A549 (cell line): ENCODE results near the gene OTOP1. TPM values are rescaled to one million over a fixed set of nuclear protein-coding genes. Genes with fewer than 3 reads are reported as not detected.

Experiments
- ATAC-seq, 2 experiments: fragments of 200-7000 bp in 1 of 2; fragments of >200 bp in 1 of 2; cut with Nextera tagmentation in 1 of 2; cut with Tn5 transposase in 1 of 2; 3 replicates each; pipeline versions ENCODE4 v1.8.0 to v1.9.1; 2018 to 2020; ENCODE audit warnings: mild to moderate bottlenecking in 1 of 2, moderate library complexity in 1 of 2
- CTCF ChIA-PET: fragments of 300-600 bp; sonication (Branson Sonifier 250); formaldehyde crosslinking; extraction: SDS; loops from one replicate; lab custom pipeline; 2021; ENCODE audit warnings: antibody characterized with exemption, inconsistent platforms; lab: Yijun Ruan, JAX
- POLR2A ChIA-PET: fragments of 350-600 bp; formaldehyde crosslinking; extraction: SDS; loops from one replicate; lab custom pipeline; 2021; ENCODE audit warnings: antibody characterized with exemption, inconsistent platforms; lab: Yijun Ruan, JAX
- DNase-seq, 2 experiments: peaks; one replicate each; pipeline versions ENCODE4 v3.0.0 to v3.0.0-alpha.2; 2011 to 2016; ENCODE audit warnings: low read depth in 1 of 2, low spot score in 1 of 2
- FAIRE-seq: peaks from 2 replicates; lab custom pipeline; 2011; peaks lifted over from hg19 to GRCh38; lab: Jason Lieb, UNC
- H3K27ac ChIP-seq, 2 experiments: fragments of >200 bp; sonication (Bioruptor Twin); formaldehyde crosslinking; 3 replicates each; pipeline ENCODE4 v1.5.1; 2016 to 2017
- H3K4me1 ChIP-seq: fragments of >200 bp; sonication (Bioruptor Twin); formaldehyde crosslinking; 3 replicates; pipeline ENCODE4 v1.6.1; 2016
- H3K4me2 ChIP-seq: fragments of >200 bp; sonication (Bioruptor Twin); formaldehyde crosslinking; 3 replicates; pipeline ENCODE4 v1.6.1; 2016
- H3K4me3 ChIP-seq: fragments of >200 bp; sonication (Bioruptor Twin); formaldehyde crosslinking; 3 replicates; pipeline ENCODE4 v1.5.1; 2016
- H3K9me3 ChIP-seq: fragments of >200 bp; sonication (Bioruptor Twin); formaldehyde crosslinking; 3 replicates; pipeline ENCODE4 v1.6.1; 2016
- CHD2 ChIP-seq: fragments of 150-350 bp; IDR thresholded peaks from 2 replicates; pipeline ENCODE4 v1.6.1; 2014; ENCODE audit warnings: low read length; ENCODE audit not compliant: partially characterized antibody
- CHD4 ChIP-seq: fragments of 200-600 bp; sonication (generic); IDR thresholded peaks from 2 replicates; pipeline ENCODE4 v1.6.1; 2016; ENCODE audit warnings: antibody characterized with exemption, mild to moderate bottlenecking, borderline replicate concordance
- EHF ChIP-seq: fragments of 250-450 bp; sonication (Bioruptor Pico); IDR thresholded peaks from 2 replicates; pipeline ENCODE4 v1.5.0; 2020; ENCODE audit warnings: mild to moderate bottlenecking
- ESRRA ChIP-seq: fragments of 150-350 bp; IDR thresholded peaks from 2 replicates; pipeline ENCODE4 v1.6.1; 2014; ENCODE audit warnings: mild to moderate bottlenecking, low read length, borderline replicate concordance
- FOSB ChIP-seq: fragments of 250-450 bp; sonication (Bioruptor Pico); IDR thresholded peaks from 2 replicates; pipeline ENCODE4 v1.5.0; 2020; ENCODE audit warnings: mild to moderate bottlenecking, moderate library complexity
- FOSL2 ChIP-seq, 2 experiments: fragments of 450-650 bp in 1 of 2; fragments of >200 bp in 1 of 2; sonication (Bioruptor Twin) in 1 of 2; formaldehyde crosslinking; IDR thresholded peaks; 2 replicates each; pipeline versions ENCODE4 v1.5.0 to v1.6.1; 2016 to 2020; ENCODE audit warnings: mild to moderate bottlenecking in 1 of 2, moderate library complexity in 1 of 2
- HOXA7 ChIP-seq: fragments of 250-450 bp; sonication (Bioruptor Pico); IDR thresholded peaks from 2 replicates; pipeline ENCODE4 v1.5.0; 2020; ENCODE audit warnings: mild to moderate bottlenecking, moderate library complexity
- HOXB13 ChIP-seq: fragments of 250-450 bp; sonication (Bioruptor Pico); IDR thresholded peaks from 2 replicates; pipeline ENCODE4 v1.5.0; 2020; ENCODE audit warnings: low read depth, mild to moderate bottlenecking, moderate library complexity
- HOXB5 ChIP-seq: fragments of 250-450 bp; sonication (Bioruptor Pico); IDR thresholded peaks from 2 replicates; pipeline ENCODE4 v1.5.0; 2020; ENCODE audit warnings: mild to moderate bottlenecking, moderate library complexity
- JUN ChIP-seq, 2 experiments: fragments of >200 bp; sonication (Bioruptor Twin); formaldehyde crosslinking; IDR thresholded peaks; 2 replicates in 1 of 2; 3 replicates in 1 of 2; pipeline ENCODE4 v1.6.1; 2016 to 2017
- NPAS2 ChIP-seq: fragments of 250-450 bp; sonication (Bioruptor Pico); IDR thresholded peaks from 2 replicates; pipeline ENCODE4 v1.8.0; 2022; ENCODE audit warnings: mild to moderate bottlenecking, moderate library complexity, borderline replicate concordance
- NR3C1 ChIP-seq: fragments of >200 bp; sonication (Bioruptor Twin); formaldehyde crosslinking; IDR thresholded peaks from 3 replicates; pipeline ENCODE4 v1.6.1; 2017
- RFX5 ChIP-seq: fragments of 450-650 bp; IDR thresholded peaks from 2 replicates; pipeline ENCODE4 v1.7.1; 2014; ENCODE audit warnings: antibody characterized with exemption, mild to moderate bottlenecking, moderate library complexity
- TP53 ChIP-seq: fragments of 250-450 bp; sonication (Bioruptor Pico); IDR thresholded peaks from 2 replicates; pipeline ENCODE4 v1.5.0; 2021; ENCODE audit warnings: mild to moderate bottlenecking, moderate library complexity
- ZC3H11A ChIP-seq: fragments of 450-650 bp; IDR thresholded peaks from 2 replicates; pipeline ENCODE4 v1.6.1; 2014; ENCODE audit warnings: antibody characterized with exemption, mild to moderate bottlenecking
- ZSCAN20 ChIP-seq: fragments of 250-450 bp; sonication (Bioruptor Pico); IDR thresholded peaks from 2 replicates; pipeline ENCODE4 v1.8.0; 2022; ENCODE audit warnings: mild to moderate bottlenecking, moderate library complexity
- WGBS: methylation state at CpG from one replicate; pipeline ENCODE4 v1.1.6; 2017; ENCODE audit errors: missing lambda C conversion rate; 5-methylcytosine and 5-hydroxymethylcytosine counted together
- polyA plus RNA-seq, 4 experiments: library from polyadenylated mRNA; depleted of rRNA in 3 of 4; stranded (reverse); fragments of >200 nt; fragmentation: RNase III in 1 of 4; extraction: RNeasy Plus Mini Kit Qiagen cat#74134 plus additional on column Dnase treatment in 1 of 4; gene quantifications; 2 replicates in 3 of 4; 3 replicates in 1 of 4; pipeline ENCODE4 v1.2.3, GENCODE V29; 2011 to 2017
- TF ChIP-seq, protein P1 (sequence below): fragments of 450-650 bp; IDR thresholded peaks from 2 replicates; pipeline ENCODE4 v1.6.1; 2014; ENCODE audit warnings: antibody characterized with exemption
- TF ChIP-seq, protein P2 (sequence below): fragments of 200-600 bp; sonication (generic); IDR thresholded peaks from 2 replicates; pipeline ENCODE4 v1.6.1; 2016; ENCODE audit warnings: antibody characterized with exemption, mild to moderate bottlenecking, moderate library complexity
- TF ChIP-seq, protein P3 (sequence below): fragments of >200 bp; sonication (Bioruptor Twin); formaldehyde crosslinking; IDR thresholded peaks from 3 replicates; pipeline ENCODE4 v1.6.1; 2016
- TF ChIP-seq, protein P4 (sequence below): fragments of 250-450 bp; sonication (Bioruptor Pico); IDR thresholded peaks from 2 replicates; pipeline ENCODE4 v1.5.0; 2021; ENCODE audit warnings: mild to moderate bottlenecking, moderate library complexity, borderline replicate concordance
- TF ChIP-seq, protein P5 (sequence below): IDR thresholded peaks from 2 replicates; pipeline ENCODE4 v1.6.1; 2012; ENCODE audit warnings: low read depth, borderline replicate concordance
- TF ChIP-seq, protein P6 (sequence below): fragments of 150-350 bp; IDR thresholded peaks from 2 replicates; pipeline ENCODE4 v1.6.1; 2014; ENCODE audit warnings: low read depth, mild to moderate bottlenecking, low read length

OTOP1 gene
- polyA plus RNA-seq, 2 of the 4 experiments (the other 2 are of a cell fraction) = not detected

DNA sequence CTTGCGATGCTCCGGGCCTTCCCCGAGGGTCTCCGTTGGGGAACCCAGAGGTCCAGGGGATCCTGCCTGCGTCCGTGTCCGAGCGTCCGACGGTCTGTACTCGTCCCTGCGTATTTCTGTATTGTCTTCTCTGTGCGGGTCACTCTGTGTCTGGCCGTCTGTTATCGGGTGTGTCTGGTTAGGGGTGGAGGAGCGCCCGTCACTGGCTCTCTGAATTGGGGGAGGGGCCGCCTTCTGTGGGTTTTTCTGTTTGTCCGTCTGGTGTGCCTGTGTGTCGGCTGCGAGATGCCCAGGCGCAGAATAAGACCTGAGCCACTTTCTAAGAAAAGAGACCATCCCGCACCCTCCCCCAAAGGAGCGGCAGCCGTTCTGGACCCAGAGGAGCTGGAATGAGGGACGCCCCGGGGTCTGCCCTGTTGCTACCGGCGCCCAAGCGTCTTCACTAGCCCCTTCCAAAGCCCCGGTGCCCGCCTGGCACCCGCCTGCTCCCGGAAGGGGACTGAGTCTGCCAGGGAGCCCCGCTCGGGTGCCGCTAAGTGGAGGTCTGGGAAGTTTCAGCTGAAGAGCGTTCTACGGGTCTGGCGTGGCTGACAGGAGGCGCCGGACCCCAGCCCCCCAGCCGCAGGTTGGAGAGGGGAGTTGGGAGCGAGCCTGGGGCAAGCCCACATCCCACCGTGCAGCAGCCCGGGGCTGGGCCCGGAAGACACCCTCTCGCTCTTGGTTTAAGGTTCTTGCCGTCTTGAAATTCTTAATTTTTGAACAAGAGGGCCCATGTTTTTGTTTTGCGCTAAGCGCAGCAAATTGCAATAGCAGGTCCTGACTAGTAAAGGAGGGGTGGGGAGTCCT, 1.0 kb upstream of the OTOP1 start (continued):
- TF ChIP-seq, protein P1, sequence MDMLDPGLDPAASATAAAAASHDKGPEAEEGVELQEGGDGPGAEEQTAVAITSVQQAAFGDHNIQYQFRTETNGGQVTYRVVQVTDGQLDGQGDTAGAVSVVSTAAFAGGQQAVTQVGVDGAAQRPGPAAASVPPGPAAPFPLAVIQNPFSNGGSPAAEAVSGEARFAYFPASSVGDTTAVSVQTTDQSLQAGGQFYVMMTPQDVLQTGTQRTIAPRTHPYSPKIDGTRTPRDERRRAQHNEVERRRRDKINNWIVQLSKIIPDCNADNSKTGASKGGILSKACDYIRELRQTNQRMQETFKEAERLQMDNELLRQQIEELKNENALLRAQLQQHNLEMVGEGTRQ = no peak
- TF ChIP-seq EHF (CRISPR knock-in tag) (no peak), FOSB (CRISPR knock-in tag) (no peak)

DNA sequence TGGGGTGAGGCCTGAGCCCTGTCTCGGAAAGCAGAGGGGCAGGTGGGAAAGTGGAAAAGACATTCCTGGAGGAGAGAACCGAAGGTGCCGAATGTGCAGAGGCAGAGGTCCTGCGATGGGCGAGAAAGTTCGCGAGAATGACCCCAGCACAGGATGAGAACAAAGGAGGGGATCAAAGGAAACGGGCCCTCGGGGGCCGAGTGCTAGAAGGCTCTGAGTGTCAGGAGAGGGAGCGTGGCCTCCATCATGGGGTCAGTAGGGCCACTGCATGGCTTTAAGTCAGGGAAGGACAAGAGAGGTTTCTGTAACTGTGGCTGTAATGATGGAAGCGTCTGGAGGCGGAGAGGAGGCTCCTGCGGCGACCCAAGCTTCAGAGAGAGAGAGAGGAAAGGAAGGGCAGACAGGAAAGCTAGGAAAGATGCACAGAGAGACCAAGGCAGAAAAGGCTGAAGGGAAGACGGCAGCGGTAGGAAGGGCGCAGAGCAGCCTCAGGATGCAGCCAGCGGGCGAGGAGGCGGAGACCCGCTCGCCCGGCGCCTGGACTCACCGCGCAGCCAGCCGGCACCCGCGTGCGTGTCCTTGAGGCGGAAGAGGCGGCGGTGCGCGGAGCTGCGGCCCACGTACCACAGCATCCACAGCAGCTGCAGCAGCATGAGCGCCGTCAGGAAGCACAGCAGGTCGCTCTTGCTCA, 669 bp downstream of the OTOP1 start:
- no peak for TF ChIP-seq JUN (IDR thresholded peaks at IDR 0.05)
- TF ChIP-seq, protein P2, sequence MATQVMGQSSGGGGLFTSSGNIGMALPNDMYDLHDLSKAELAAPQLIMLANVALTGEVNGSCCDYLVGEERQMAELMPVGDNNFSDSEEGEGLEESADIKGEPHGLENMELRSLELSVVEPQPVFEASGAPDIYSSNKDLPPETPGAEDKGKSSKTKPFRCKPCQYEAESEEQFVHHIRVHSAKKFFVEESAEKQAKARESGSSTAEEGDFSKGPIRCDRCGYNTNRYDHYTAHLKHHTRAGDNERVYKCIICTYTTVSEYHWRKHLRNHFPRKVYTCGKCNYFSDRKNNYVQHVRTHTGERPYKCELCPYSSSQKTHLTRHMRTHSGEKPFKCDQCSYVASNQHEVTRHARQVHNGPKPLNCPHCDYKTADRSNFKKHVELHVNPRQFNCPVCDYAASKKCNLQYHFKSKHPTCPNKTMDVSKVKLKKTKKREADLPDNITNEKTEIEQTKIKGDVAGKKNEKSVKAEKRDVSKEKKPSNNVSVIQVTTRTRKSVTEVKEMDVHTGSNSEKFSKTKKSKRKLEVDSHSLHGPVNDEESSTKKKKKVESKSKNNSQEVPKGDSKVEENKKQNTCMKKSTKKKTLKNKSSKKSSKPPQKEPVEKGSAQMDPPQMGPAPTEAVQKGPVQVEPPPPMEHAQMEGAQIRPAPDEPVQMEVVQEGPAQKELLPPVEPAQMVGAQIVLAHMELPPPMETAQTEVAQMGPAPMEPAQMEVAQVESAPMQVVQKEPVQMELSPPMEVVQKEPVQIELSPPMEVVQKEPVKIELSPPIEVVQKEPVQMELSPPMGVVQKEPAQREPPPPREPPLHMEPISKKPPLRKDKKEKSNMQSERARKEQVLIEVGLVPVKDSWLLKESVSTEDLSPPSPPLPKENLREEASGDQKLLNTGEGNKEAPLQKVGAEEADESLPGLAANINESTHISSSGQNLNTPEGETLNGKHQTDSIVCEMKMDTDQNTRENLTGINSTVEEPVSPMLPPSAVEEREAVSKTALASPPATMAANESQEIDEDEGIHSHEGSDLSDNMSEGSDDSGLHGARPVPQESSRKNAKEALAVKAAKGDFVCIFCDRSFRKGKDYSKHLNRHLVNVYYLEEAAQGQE = no peak
- no peak for TF ChIP-seq RFX5
- TF ChIP-seq, protein P3, sequence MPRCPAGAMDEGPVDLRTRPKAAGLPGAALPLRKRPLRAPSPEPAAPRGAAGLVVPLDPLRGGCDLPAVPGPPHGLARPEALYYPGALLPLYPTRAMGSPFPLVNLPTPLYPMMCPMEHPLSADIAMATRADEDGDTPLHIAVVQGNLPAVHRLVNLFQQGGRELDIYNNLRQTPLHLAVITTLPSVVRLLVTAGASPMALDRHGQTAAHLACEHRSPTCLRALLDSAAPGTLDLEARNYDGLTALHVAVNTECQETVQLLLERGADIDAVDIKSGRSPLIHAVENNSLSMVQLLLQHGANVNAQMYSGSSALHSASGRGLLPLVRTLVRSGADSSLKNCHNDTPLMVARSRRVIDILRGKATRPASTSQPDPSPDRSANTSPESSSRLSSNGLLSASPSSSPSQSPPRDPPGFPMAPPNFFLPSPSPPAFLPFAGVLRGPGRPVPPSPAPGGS = no peak
- TF ChIP-seq, protein P4, sequence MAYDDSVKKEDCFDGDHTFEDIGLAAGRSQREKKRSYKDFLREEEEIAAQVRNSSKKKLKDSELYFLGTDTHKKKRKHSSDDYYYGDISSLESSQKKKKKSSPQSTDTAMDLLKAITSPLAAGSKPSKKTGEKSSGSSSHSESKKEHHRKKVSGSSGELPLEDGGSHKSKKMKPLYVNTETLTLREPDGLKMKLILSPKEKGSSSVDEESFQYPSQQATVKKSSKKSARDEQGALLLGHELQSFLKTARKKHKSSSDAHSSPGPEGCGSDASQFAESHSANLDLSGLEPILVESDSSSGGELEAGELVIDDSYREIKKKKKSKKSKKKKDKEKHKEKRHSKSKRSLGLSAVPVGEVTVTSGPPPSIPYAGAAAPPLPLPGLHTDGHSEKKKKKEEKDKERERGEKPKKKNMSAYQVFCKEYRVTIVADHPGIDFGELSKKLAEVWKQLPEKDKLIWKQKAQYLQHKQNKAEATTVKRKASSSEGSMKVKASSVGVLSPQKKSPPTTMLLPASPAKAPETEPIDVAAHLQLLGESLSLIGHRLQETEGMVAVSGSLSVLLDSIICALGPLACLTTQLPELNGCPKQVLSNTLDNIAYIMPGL (CRISPR knock-in tag) = no peak
- TF ChIP-seq FOSL2 (IDR thresholded peaks at IDR 0.05) = no peak
- no peak for TF ChIP-seq FOSL2 (CRISPR knock-in tag; IDR thresholded peaks at IDR 0.05)
- no peak for TF ChIP-seq ESRRA
- TF ChIP-seq, protein P5, sequence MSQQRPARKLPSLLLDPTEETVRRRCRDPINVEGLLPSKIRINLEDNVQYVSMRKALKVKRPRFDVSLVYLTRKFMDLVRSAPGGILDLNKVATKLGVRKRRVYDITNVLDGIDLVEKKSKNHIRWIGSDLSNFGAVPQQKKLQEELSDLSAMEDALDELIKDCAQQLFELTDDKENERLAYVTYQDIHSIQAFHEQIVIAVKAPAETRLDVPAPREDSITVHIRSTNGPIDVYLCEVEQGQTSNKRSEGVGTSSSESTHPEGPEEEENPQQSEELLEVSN = no peak
- no peak for TF ChIP-seq TP53
- no peak for TF ChIP-seq CHD2
- TF ChIP-seq ZC3H11A = no peak
- no peak for TF ChIP-seq NR3C1
- no peak for TF ChIP-seq NPAS2
- no peak for TF ChIP-seq ZSCAN20
- no peak for TF ChIP-seq EHF (CRISPR knock-in tag)
- TF ChIP-seq HOXB13 (CRISPR knock-in tag) = no peak
- no peak for TF ChIP-seq HOXA7 (CRISPR knock-in tag)
- TF ChIP-seq, protein P6, sequence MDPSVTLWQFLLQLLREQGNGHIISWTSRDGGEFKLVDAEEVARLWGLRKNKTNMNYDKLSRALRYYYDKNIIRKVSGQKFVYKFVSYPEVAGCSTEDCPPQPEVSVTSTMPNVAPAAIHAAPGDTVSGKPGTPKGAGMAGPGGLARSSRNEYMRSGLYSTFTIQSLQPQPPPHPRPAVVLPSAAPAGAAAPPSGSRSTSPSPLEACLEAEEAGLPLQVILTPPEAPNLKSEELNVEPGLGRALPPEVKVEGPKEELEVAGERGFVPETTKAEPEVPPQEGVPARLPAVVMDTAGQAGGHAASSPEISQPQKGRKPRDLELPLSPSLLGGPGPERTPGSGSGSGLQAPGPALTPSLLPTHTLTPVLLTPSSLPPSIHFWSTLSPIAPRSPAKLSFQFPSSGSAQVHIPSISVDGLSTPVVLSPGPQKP = no peak
- no peak for TF ChIP-seq CHD4
- TF ChIP-seq HOXB5 = no peak
- no peak for ATAC-seq
- WGBS = 57% methylated on average over 38 of the region's 41 CpGs
- no peak overlapping the region for H3K4me2 ChIP-seq
- H3K4me1 ChIP-seq = no peaks in the 10 kb centered on the region
- ChIA-PET CTCF (interaction anchor here (1.6 kb wide), 1 partner anchor 43 kb away, joined by 3 read pairs; no protein-coding TSS in a partner anchor), POLR2A (no interaction called here)
- no peak overlapping the region for H3K4me3 ChIP-seq
- no peaks in the 10 kb centered on the region for H3K9me3 ChIP-seq
- no peak for FAIRE-seq
- DNase-seq = no peak
- H3K27ac ChIP-seq = no peak overlapping the region
